IMR-90 (cell line): ENCODE results near the gene ENDOU.

Experiments used
- BHLHE40 ChIP-seq: fragments of 150-350 bp; IDR thresholded peaks from 2 replicates; pipeline ENCODE4 v1.6.1; 2016; ENCODE audit warnings: mild to moderate bottlenecking, low read depth, low read length
- CTCF ChIP-seq: conservative IDR thresholded peaks from 2 replicates; pipeline ENCODE4 v1.5.1; 2012; ENCODE audit warnings: mild to moderate bottlenecking, low read depth, low read length, improper control_type of control experiment
- FOS ChIP-seq: fragments of 150-350 bp; IDR thresholded peaks from 2 replicates; pipeline ENCODE4 v1.6.1; 2016; ENCODE audit warnings: low read depth, low read length
- MXI1 ChIP-seq: IDR thresholded peaks from 2 replicates; pipeline ENCODE4 v1.6.1; 2012; ENCODE audit warnings: low read depth, mild to moderate bottlenecking, low read length, moderate library complexity, borderline replicate concordance
- NFE2L2 ChIP-seq: fragments of 150-350 bp; IDR thresholded peaks from 2 replicates; pipeline ENCODE4 v1.6.1; 2016; ENCODE audit warnings: low read depth, mild to moderate bottlenecking, low read length
- POLR2A ChIP-seq: IDR thresholded peaks from 2 replicates; pipeline ENCODE4 v1.6.1; 2012; ENCODE audit warnings: mild to moderate bottlenecking, low read depth, low read length
- RAD21 ChIP-seq: IDR thresholded peaks from 2 replicates; pipeline ENCODE4 v1.6.1; 2012; ENCODE audit warnings: low read length, improper control_type of control experiment
- RCOR1 ChIP-seq: IDR thresholded peaks from 2 replicates; pipeline ENCODE4 v1.6.1; 2012; ENCODE audit warnings: mild to moderate bottlenecking, low read length, improper control_type of control experiment; ENCODE audit not compliant: insufficient replicate concordance
- SMC3 ChIP-seq: fragments of 150-350 bp; IDR thresholded peaks from 2 replicates; pipeline ENCODE4 v1.6.1; 2016; ENCODE audit warnings: low read depth, mild to moderate bottlenecking, antibody characterized with exemption, low read length, moderate library complexity
- USF2 ChIP-seq: fragments of 150-350 bp; IDR thresholded peaks from 2 replicates; pipeline ENCODE4 v1.6.1; 2017; ENCODE audit warnings: mild to moderate bottlenecking, antibody characterized with exemption, low read length, low read depth

- TF ChIP-seq CTCF (no peak), USF2 (no peak), POLR2A (no peak), BHLHE40 (no peak), MXI1 (no peak), FOS (no peak), SMC3 (no peak), RCOR1 (no peak), RAD21 (no peak), NFE2L2 (no peak)
Observed at GRCh38 chr12:47679785-47680184, 45.5 kb downstream of the ENDOU start.
